HG03558 (cell line): ENCODE data around the gene FSIP1.

ENCODE experiments used
- ATAC-seq: cut with Tn5 transposase; IDR thresholded peaks from one replicate; pipeline ENCODE4 v1.9.1; 2021; ENCODE audit warnings: moderate number of reproducible peaks; ENCODE audit not compliant: unreplicated experiment; ENCODE audit errors: extremely low read depth

Gene FSIP1

GRCh38 chr15:39695793-39696192 lies 86.8 kb downstream of the FSIP1 start:
- no peak for ATAC-seq

DNA sequence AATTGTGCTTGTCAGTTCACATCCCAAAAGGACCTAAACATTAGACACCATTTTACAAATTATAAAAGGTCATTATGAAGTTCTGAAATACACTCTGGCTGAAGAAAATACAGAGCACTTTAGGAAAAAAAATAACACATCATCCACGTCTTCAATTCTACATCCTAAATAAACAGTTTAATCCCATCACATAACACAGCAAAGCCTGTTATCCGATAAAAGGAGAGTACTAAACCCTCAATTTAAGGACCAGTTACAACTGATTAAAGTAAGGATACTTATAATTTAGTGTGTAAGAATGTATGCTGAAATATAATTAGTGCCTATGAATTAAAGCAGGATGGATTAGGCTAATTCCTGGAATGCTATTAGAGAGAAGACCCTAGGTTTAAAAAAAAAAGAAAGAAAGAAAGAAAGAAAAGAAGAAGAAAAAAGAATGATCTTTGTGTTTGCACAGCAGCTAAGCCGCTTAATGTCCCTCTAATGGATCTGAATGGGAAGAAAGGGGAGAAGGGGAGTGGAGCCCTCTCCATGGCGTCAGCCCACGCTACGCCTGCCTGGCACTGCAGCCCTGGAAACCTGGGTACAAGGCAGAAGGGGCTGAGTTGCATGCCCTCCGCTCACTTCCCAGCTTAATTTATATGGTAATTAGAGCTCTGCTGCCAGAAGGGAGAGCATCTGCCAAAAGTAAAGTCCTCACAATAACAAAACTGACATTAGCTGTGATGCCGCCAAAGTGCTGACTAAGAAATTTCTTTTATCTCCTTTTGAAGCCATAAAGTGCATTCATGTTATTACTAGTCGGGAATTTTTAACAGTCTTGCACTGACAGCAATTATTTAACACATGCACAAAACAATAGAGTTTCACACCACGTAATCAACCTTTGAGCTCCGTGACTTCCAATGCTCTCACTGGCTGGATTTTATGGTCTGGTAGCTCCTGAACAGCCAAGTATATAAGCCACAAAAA lies 90.0 kb downstream of the FSIP1 start:
- ATAC-seq = no peak

- ATAC-seq = no peak
Measured at GRCh38 chr15:39690881-39691634, 91.6 kb downstream of the FSIP1 start.

DNA sequence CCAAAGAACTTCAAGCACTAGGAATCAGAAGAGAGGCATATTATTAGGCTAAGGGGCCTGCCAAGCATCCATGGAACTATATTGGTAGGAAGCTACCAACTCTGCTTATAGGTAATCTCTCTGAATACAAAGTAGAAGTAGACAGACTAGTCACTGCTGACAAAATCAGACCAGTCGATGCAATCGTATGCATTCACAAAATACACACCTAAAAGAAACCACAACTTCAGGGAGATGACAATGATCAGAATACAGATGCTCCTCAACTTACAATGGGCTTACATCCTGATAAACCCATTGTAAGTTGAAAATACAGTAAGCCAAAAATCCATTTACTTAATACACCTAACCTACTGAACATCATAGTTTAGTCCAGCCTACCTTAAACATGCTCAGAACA lies 94.7 kb downstream of the FSIP1 start:
- no peak for ATAC-seq

DNA sequence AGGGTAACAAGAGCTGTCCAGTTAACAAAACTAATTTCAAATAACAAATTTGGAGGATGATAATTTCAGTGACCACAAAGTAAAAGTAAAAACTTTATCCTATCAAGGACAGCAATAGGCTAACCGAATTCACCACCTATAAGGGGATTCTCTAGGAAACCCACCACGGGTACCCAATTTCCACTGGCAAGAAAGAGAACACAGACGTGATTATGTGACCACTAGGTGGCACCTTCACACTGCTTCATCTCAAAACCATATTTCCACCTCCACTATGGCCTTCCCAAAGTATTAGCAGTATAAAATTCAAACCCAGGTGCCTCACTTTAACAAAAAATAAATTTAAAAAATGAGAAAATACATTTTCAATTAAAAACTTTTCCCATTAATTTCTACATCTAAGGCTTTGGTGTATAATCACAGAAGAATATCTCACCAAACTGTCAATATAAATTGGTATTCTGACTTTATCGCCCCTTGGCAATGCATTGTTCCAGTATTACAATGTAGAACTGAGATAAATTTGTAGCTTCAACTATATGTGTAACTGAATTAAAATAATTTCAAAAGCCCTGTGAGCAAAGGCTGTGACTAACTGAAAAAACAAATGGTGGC lies 96.5 kb downstream of the FSIP1 start:
- ATAC-seq = no peak

- ATAC-seq = no peak
Measured at GRCh38 chr15:39685367-39685766, 97.3 kb downstream of the FSIP1 start.

DNA sequence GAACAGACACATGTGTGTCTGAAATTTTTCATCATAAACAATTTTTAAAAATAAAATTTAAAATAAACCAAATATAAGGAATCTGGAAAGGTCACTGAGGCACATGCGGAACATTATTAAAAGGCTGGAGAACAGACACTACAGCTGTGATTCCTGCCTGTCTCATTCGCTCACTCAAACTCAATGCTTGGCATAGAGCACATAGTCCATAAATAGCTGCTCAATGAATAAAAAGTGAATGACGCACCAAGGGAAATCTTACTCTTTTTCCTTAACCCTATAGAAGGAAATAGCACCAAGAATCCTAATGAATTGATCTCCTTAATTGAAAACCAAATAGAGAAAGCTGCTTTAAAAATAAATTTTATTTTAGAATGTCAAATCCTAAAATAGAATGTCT lies 98.4 kb downstream of the FSIP1 start:
- ATAC-seq = no peak

- no peak for ATAC-seq
Measured at GRCh38 chr15:39682366-39682765, 100.3 kb downstream of the FSIP1 start.

DNA sequence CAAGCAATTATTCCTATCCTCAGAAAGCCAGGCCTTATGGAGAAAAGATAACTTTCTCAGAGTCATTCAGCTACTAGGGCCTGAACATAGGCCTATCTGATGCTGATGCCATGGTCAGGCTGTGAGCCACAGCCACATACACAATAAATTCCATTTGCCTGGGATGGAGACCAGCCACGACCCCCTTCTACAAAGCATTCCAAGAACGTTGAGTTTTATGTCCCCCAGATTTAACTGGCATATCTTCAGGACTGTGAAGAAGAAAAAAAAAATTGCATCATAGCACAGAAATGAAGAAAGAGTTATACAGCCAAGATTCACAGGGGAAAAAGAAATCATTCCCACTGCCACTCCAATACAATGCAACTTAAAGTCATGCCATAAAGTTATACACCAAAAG lies 101.8 kb downstream of the FSIP1 start:
- no peak for ATAC-seq

DNA sequence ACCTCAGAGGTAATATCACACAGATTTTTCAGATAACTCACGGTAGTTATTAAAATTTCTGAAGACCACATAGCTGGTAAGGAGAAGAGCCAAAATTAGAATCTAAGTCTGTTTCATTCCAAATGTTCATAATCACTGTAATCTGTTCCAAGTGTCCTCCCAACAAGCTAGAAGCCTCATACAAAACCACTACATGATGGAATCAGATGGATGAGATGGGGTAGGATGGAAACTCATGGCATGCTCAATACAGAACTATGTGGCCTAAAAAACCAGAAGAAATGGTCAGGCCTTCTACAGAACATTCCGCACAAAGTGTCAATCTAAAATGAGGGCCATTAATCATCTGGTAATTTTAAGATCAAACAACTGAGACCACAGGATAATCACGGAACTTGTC lies 110.0 kb downstream of the FSIP1 start:
- ATAC-seq = no peak

- no peak for ATAC-seq
Measured at GRCh38 chr15:39672184-39672583, 110.5 kb downstream of the FSIP1 start.

GRCh38 chr15:39670687-39671086 lies 112.0 kb downstream of the FSIP1 start:
- no peak for ATAC-seq

- no peak for ATAC-seq
Measured at GRCh38 chr15:39669661-39670060, 113.0 kb downstream of the FSIP1 start.

GRCh38 chr15:39669241-39669640 lies 113.4 kb downstream of the FSIP1 start:
- ATAC-seq = no peak

DNA sequence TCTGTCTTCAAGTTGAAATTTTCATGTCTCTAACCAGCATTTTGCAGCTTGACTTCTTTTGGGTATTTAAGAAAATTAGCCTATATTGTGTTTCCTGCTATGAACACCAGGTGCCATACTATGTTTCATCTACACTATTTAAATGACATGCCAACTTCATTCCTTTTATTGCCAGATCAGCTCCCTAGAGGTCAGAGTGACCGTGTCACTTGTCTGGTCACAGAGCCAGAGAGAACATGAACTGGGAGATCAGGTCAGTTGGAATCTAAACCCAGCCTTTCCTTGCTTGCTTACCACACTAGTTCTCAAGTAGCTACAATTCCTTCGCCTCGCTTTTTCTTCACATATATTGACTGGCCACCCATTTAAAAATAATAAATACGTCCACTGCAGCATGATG lies 114.2 kb downstream of the FSIP1 start:
- ATAC-seq = no peak

- no peak for ATAC-seq
Measured at GRCh38 chr15:39667382-39668127, 115.1 kb downstream of the FSIP1 start.

- ATAC-seq = no peak
Measured at GRCh38 chr15:39666677-39667076, 116.0 kb downstream of the FSIP1 start.

DNA sequence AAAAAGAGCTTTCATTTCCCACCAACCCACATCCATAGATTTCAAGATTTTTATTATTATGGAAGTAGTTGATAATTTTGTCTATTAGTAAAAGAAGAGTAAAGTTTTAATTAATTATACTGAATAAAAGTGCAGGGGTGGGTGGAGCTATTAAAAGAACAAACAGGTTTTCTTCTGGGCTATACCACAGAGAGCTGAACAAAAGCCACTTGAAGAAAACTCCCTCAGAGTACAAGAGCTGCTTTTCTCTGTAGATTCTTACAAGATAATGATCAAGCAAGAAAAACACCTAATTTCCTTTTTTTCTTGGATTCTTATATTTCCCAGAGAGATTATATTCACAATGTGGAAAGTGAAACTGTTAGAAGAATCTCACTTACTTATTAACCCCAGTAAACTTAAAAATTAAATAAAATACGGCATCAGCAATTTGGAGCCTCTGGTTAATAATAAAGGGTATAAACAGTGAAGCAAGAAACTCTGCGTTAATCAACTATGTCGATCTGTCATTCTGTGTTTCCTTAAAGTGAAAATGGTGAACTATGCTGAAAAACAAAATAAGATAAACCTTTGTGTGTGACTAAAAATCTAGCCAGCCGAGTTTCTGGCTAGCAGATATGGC lies 116.9 kb downstream of the FSIP1 start:
- no peak for ATAC-seq

DNA sequence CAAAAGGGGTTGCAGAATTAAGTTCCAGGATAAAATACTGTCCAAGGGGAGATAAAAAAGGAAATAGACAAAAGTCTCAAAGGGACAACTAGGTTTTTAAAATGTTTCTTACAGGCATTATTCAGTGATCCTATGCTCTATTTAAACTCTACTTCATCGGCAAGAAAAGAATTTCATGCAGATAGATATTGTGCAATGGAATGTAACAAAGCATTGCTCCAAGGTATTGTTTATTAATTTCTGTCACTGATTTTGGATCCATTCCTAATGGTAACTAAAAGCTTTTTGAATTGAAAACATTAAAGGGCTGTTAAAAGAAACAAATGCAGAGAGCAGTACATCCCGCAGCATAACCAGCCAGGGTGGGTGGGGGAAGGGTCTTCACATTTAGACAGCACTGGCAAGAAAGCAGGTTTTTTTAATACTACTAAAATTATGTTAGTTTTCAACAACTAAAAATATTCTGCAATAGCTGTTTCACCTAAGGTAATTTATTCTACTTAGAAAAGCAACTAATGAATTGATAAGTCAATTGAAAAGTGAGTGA lies 118.9 kb downstream of the FSIP1 start:
- no peak for ATAC-seq

DNA sequence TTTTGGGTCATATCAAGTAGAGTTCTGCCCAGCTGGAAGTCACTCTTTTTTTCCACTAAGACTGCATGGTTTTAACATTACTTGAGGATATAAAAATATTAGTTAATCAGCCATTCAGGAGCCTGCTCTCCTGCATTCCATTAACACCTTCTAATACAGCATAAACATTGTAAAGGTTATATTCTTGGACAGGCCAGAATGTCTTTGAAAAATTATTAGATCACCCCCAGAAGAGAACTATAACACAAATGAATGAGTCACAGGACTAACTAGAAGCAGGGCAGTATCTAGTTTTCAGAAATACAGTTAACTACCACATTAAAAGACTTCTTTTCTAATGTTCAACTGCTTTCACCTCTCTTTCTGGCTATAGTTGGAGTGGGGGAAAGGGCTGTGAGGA lies 120.9 kb downstream of the FSIP1 start:
- no peak for ATAC-seq
